HepG2 (cell line): Measurements from ENCODE around the gene MDFIC.

ENCODE experiments used
- JUND ChIP-seq: sonication (generic); formaldehyde crosslinking; IDR thresholded peaks from 2 replicates; pipeline ENCODE4 v1.8.0; 2022; ENCODE audit warnings: mild to moderate bottlenecking, missing genetic modification reagents
- NFRKB ChIP-seq: fragments of 450-650 bp; IDR thresholded peaks from 2 replicates; pipeline ENCODE4 v1.6.1; 2017
- NR2F2 ChIP-seq: IDR thresholded peaks from 2 replicates; pipeline ENCODE4 v1.6.1; 2012; ENCODE audit warnings: low read depth, inconsistent platforms, borderline replicate concordance
- NR3C1 ChIP-seq: sonication (generic); formaldehyde crosslinking; IDR thresholded peaks from 2 replicates; pipeline ENCODE4 v1.4.0; 2020; ENCODE audit warnings: missing genetic modification reagents
- TF ChIP-seq, protein P1 (sequence below), 2 experiments: sonication (generic) in 1 of 2; formaldehyde crosslinking in 1 of 2; IDR thresholded peaks; 2 replicates each; pipeline versions ENCODE4 v1.4.0 to v1.6.1; 2018 to 2020; ENCODE audit warnings: missing genetic modification reagents in 2 of 2, borderline replicate concordance in 1 of 2, low read depth in 1 of 2, mild to moderate bottlenecking in 1 of 2, missing biosample characterization in 1 of 2
- TF ChIP-seq, protein P2 (sequence below): sonication (generic); formaldehyde crosslinking; IDR thresholded peaks from 2 replicates; pipeline ENCODE4 v1.4.0; 2020; ENCODE audit warnings: missing genetic modification reagents, borderline replicate concordance

DNA sequence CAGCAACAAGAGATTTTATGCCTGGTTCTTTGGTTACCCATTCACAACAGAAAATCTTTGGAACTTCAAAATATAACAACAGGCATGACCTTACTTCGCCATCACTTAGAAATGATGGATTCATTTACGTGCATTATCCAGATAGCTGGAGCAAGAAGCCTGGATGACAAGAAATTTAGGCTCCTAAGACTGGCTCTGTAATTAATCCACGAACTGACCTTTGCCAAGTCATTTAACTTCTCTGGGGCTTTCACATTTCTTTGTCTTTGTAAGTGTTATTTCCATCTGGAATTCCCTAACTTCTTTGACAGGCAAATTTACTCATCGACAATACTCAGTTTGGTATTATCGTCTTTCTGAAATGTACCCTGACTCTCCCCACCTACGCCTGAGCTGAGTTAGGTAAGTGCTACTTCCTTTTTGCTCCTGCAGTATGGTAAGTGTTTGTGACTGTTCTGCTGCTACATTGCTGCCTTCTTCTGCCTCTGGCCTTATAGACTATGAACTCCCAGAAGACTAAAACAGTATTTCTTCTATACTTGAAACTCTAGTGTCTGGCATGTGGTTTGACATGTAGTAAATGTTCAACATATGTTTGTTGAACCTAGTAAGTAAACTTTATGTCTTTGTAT lies 5.5 kb upstream of the MDFIC start:
- TF ChIP-seq NR3C1 (CRISPR knock-in tag) (no peak), NR2F2 (no peak), NFRKB (no peak), JUND (no peak)
- TF ChIP-seq, protein P1, sequence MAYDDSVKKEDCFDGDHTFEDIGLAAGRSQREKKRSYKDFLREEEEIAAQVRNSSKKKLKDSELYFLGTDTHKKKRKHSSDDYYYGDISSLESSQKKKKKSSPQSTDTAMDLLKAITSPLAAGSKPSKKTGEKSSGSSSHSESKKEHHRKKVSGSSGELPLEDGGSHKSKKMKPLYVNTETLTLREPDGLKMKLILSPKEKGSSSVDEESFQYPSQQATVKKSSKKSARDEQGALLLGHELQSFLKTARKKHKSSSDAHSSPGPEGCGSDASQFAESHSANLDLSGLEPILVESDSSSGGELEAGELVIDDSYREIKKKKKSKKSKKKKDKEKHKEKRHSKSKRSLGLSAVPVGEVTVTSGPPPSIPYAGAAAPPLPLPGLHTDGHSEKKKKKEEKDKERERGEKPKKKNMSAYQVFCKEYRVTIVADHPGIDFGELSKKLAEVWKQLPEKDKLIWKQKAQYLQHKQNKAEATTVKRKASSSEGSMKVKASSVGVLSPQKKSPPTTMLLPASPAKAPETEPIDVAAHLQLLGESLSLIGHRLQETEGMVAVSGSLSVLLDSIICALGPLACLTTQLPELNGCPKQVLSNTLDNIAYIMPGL (CRISPR knock-in tag; IDR thresholded peaks at IDR 0.05; ENCODE audit: borderline replicate concordance in 1 of 2, low read depth in 1 of 2), result no peak
- TF ChIP-seq, protein P2, sequence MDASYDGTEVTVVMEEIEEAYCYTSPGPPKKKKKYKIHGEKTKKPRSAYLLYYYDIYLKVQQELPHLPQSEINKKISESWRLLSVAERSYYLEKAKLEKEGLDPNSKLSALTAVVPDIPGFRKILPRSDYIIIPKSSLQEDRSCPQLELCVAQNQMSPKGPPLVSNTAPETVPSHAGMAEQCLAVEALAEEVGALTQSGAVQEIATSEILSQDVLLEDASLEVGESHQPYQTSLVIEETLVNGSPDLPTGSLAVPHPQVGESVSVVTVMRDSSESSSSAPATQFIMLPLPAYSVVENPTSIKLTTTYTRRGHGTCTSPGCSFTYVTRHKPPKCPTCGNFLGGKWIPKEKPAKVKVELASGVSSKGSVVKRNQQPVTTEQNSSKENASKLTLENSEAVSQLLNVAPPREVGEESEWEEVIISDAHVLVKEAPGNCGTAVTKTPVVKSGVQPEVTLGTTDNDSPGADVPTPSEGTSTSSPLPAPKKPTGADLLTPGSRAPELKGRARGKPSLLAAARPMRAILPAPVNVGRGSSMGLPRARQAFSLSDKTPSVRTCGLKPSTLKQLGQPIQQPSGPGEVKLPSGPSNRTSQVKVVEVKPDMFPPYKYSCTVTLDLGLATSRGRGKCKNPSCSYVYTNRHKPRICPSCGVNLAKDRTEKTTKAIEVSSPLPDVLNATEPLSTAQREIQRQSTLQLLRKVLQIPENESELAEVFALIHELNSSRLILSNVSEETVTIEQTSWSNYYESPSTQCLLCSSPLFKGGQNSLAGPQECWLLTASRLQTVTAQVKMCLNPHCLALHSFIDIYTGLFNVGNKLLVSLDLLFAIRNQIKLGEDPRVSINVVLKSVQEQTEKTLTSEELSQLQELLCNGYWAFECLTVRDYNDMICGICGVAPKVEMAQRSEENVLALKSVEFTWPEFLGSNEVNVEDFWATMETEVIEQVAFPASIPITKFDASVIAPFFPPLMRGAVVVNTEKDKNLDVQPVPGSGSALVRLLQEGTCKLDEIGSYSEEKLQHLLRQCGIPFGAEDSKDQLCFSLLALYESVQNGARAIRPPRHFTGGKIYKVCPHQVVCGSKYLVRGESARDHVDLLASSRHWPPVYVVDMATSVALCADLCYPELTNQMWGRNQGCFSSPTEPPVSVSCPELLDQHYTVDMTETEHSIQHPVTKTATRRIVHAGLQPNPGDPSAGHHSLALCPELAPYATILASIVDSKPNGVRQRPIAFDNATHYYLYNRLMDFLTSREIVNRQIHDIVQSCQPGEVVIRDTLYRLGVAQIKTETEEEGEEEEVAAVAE, result no peak
